ENCODE results near the gene EML1.

Gene EML1

GRCh38 chr14:99908653-99909250, 115.5 kb downstream of the EML1 start:
- Histone ChIP-seq H3K4me1 (ENCODE audit: control insufficient read depth, insufficient read depth, low read length, poor library complexity, severe bottlenecking) (no peaks in the 10 kb centered on the region), H3K4me3 (ENCODE audit: insufficient read depth, low read depth, low read length, poor library complexity, severe bottlenecking) (no peak overlapping the region), H3K27ac (ENCODE audit: insufficient read depth, low read length, poor library complexity, severe bottlenecking) (no peak overlapping the region), H3K9me3 (ENCODE audit: control insufficient read depth, low read length) (no peaks in the 10 kb centered on the region), H3K27me3 (replicated peaks; ENCODE audit: control insufficient read depth, insufficient read depth, low read length, poor library complexity, severe bottlenecking) (no peaks in the 10 kb centered on the region), H3K36me3 (ENCODE audit: control insufficient read depth, insufficient read depth, low read length) (no peaks in the 10 kb centered on the region)
- no peak for DNase-seq

DNA sequence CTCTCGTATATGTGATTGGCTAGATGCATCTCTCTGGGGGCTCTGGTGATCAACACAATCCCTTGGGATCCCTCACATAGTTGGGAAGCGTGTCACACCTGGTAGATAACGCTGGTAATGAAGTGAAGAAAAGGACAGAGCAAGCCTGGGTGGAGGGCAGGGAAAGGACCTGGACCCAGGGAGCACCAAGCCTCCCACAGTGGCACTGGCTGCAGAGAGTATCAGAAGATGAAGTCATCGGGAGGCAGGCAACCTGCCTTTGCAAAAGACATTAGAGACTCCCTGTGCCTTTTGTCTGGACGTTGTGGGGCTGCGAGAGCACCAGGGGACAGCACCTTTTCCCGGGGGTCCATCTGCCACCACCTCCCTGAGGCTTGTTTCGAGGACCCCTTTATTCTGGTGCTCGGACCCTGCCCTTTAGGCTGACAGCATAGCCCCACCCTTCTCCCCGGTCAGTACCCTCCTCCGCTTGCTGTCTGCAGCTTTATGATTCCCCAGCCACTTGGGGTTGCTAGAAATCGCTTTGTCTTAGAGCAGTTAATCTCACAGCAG, 116.4 kb downstream of the EML1 start:
- H3K4me3 ChIP-seq (ENCODE audit: insufficient read depth, low read depth, low read length, poor library complexity, severe bottlenecking): no peak overlapping the region
- H3K4me1 ChIP-seq (ENCODE audit: control insufficient read depth, insufficient read depth, low read length, poor library complexity, severe bottlenecking): no peaks in the 10 kb centered on the region
- no peaks in the 10 kb centered on the region for H3K27me3 ChIP-seq (replicated peaks; ENCODE audit: control insufficient read depth, insufficient read depth, low read length, poor library complexity, severe bottlenecking)
- DNase-seq: no peak
- no peaks in the 10 kb centered on the region for H3K9me3 ChIP-seq (ENCODE audit: control insufficient read depth, low read length)
- H3K27ac ChIP-seq (ENCODE audit: insufficient read depth, low read length, poor library complexity, severe bottlenecking): no peak overlapping the region
- no peaks in the 10 kb centered on the region for H3K36me3 ChIP-seq (ENCODE audit: control insufficient read depth, insufficient read depth, low read length)

- H3K4me1 ChIP-seq (ENCODE audit: control insufficient read depth, insufficient read depth, low read length, poor library complexity, severe bottlenecking): no peaks in the 10 kb centered on the region
- no peak for DNase-seq
- no peak overlapping the region for H3K27ac ChIP-seq (ENCODE audit: insufficient read depth, low read length, poor library complexity, severe bottlenecking)
These were observed 117.4 kb downstream of the EML1 start for GRCh38 chr14:99910337-99911309.

DNA sequence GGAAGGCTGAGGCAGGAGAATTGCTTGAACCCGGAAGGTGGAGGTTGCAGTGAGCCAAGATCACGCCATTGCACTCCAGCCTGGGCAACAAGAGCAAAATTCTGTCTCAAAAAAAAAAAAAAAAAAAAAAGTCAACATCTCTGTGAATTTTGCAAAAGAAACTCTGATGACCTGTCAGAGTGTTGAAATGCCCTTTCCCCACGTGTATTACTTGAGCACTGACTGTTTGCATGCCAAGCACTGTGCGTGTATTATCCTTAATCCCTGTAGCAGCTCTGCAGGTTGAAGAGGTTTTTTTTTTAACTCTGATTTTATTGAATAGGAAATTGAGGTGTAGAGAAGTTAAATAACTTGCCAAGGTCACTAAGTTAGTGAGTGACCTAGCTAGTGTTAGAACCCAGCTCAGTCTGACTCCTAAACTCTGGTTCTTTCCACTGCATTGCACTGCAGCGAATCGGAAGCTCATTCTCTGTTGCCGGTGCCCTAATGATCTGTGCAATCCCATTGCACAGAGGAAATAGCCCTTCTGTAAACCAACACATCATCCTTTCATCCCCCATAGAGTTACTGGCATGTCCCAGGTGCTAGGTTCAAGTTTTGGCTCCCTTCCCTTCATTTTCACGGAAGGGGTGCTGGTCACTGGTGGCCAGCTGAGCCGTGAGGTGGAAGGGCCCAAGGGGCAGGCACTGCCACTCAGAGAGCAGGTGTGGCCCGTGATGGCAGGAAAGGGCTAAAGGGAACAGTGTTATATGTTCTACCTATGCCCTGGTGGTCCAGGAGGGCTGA, 122.3 kb downstream of the EML1 start:
- H3K27ac ChIP-seq (ENCODE audit: insufficient read depth, low read length, poor library complexity, severe bottlenecking): no peak overlapping the region
- no peaks in the 10 kb centered on the region for H3K27me3 ChIP-seq (replicated peaks; ENCODE audit: control insufficient read depth, insufficient read depth, low read length, poor library complexity, severe bottlenecking)
- DNase-seq: no peak
- no peaks in the 10 kb centered on the region for H3K36me3 ChIP-seq (ENCODE audit: control insufficient read depth, insufficient read depth, low read length)
- no peak overlapping the region for H3K4me3 ChIP-seq (ENCODE audit: insufficient read depth, low read depth, low read length, poor library complexity, severe bottlenecking)
- no peaks in the 10 kb centered on the region for H3K9me3 ChIP-seq (ENCODE audit: control insufficient read depth, low read length)
- H3K4me1 ChIP-seq (ENCODE audit: control insufficient read depth, insufficient read depth, low read length, poor library complexity, severe bottlenecking): no peaks in the 10 kb centered on the region

More at GRCh38 chr14:99910337-99911309, 117.4 kb downstream of the EML1 start:
- Histone ChIP-seq H3K4me3 (ENCODE audit: insufficient read depth, low read depth, low read length, poor library complexity, severe bottlenecking) (no peak overlapping the region), H3K36me3 (ENCODE audit: control insufficient read depth, insufficient read depth, low read length) (no peaks in the 10 kb centered on the region), H3K9me3 (ENCODE audit: control insufficient read depth, low read length) (no peaks in the 10 kb centered on the region), H3K27me3 (replicated peaks; ENCODE audit: control insufficient read depth, insufficient read depth, low read length, poor library complexity, severe bottlenecking) (no peaks in the 10 kb centered on the region)

- Histone ChIP-seq H3K27me3 (replicated peaks; ENCODE audit: control insufficient read depth, insufficient read depth, low read length, poor library complexity, severe bottlenecking) (no peaks in the 10 kb centered on the region), H3K27ac (ENCODE audit: insufficient read depth, low read length, poor library complexity, severe bottlenecking) (no peak overlapping the region), H3K4me3 (ENCODE audit: insufficient read depth, low read depth, low read length, poor library complexity, severe bottlenecking) (no peak overlapping the region), H3K9me3 (ENCODE audit: control insufficient read depth, low read length) (no peaks in the 10 kb centered on the region), H3K36me3 (ENCODE audit: control insufficient read depth, insufficient read depth, low read length) (no peaks in the 10 kb centered on the region), H3K4me1 (ENCODE audit: control insufficient read depth, insufficient read depth, low read length, poor library complexity, severe bottlenecking) (no peaks in the 10 kb centered on the region)
- DNase-seq: no peak
These were observed 122.8 kb downstream of the EML1 start for GRCh38 chr14:99916091-99916383.

DNA sequence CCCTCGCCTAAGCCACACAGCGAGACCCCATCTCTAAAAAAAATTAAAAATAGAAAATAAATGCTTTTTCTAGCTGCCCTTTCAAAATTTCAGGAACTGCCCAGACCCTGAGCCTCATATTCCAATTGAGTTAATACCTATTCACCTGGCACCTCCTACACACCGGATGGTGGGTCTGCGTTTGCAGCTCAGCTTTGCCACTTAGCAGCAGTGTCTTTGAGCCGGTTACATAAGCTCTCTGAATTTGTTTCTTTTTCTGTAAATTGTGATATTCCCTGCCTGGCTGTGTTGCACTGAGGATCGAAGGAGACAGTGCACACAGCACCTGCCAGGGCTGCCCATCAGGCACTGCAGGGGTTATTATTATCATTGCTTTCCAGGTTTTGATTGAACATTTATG, 125.6 kb downstream of the EML1 start:
- Histone ChIP-seq H3K4me1 (ENCODE audit: control insufficient read depth, insufficient read depth, low read length, poor library complexity, severe bottlenecking) (no peaks in the 10 kb centered on the region), H3K27ac (ENCODE audit: insufficient read depth, low read length, poor library complexity, severe bottlenecking) (no peak overlapping the region), H3K36me3 (ENCODE audit: control insufficient read depth, insufficient read depth, low read length) (no peaks in the 10 kb centered on the region), H3K9me3 (ENCODE audit: control insufficient read depth, low read length) (no peaks in the 10 kb centered on the region), H3K27me3 (replicated peaks; ENCODE audit: control insufficient read depth, insufficient read depth, low read length, poor library complexity, severe bottlenecking) (no peaks in the 10 kb centered on the region), H3K4me3 (ENCODE audit: insufficient read depth, low read depth, low read length, poor library complexity, severe bottlenecking) (no peak overlapping the region)
- no peak for DNase-seq

DNA sequence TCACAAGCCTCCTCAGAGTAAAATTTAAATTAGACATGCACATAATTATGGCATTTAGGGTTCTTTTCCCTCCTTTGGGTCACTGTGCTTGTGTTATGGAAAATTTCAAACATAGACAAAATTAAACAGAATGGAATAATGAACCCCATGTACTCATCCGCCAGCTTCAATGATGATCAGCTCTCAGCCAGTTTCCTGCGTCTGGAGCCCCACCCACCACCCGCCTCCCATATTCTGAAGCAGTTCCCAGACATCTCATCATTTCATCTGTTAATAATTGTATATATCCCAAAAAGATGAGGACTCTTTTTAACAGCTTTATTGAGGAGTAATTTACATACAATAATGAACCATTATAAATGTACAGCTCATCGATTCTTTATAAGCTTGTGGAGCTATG, 128.2 kb downstream of the EML1 start:
- H3K27me3 ChIP-seq (replicated peaks; ENCODE audit: control insufficient read depth, insufficient read depth, low read length, poor library complexity, severe bottlenecking): no peaks in the 10 kb centered on the region
- H3K4me3 ChIP-seq (ENCODE audit: insufficient read depth, low read depth, low read length, poor library complexity, severe bottlenecking): no peak overlapping the region
- no peaks in the 10 kb centered on the region for H3K9me3 ChIP-seq (ENCODE audit: control insufficient read depth, low read length)
- no peak overlapping the region for H3K27ac ChIP-seq (ENCODE audit: insufficient read depth, low read length, poor library complexity, severe bottlenecking)
- DNase-seq: no peak
- no peaks in the 10 kb centered on the region for H3K4me1 ChIP-seq (ENCODE audit: control insufficient read depth, insufficient read depth, low read length, poor library complexity, severe bottlenecking)
- H3K36me3 ChIP-seq (ENCODE audit: control insufficient read depth, insufficient read depth, low read length): no peaks in the 10 kb centered on the region

GRCh38 chr14:99924379-99924778, 131.2 kb downstream of the EML1 start:
- Histone ChIP-seq H3K27me3 (replicated peaks; ENCODE audit: control insufficient read depth, insufficient read depth, low read length, poor library complexity, severe bottlenecking) (no peaks in the 10 kb centered on the region), H3K9me3 (ENCODE audit: control insufficient read depth, low read length) (no peaks in the 10 kb centered on the region), H3K36me3 (ENCODE audit: control insufficient read depth, insufficient read depth, low read length) (no peaks in the 10 kb centered on the region), H3K27ac (ENCODE audit: insufficient read depth, low read length, poor library complexity, severe bottlenecking) (no peak overlapping the region), H3K4me3 (ENCODE audit: insufficient read depth, low read depth, low read length, poor library complexity, severe bottlenecking) (no peak overlapping the region), H3K4me1 (ENCODE audit: control insufficient read depth, insufficient read depth, low read length, poor library complexity, severe bottlenecking) (no peaks in the 10 kb centered on the region)
- DNase-seq: no peak

DNA sequence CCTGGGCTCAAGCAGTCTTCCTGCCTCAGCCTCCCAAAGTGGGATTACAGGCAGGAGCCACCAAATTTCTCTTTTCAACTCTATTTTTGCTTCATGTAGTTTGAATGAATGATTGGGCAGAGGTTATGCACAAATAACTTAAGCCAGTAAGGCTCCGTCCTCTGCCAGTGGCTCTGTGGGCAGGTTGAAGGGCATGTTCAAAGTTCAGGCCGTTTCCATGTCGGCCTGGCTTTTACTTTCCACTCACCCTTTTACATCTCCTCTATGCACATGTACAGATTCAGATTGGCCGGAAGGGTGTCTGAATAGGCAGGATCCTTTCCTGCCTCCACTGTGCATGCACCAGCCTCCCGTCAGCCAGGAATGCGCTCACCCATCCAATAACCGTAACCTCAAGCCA, 132.3 kb downstream of the EML1 start:
- Histone ChIP-seq H3K27ac (ENCODE audit: insufficient read depth, low read length, poor library complexity, severe bottlenecking) (no peak overlapping the region), H3K27me3 (replicated peaks; ENCODE audit: control insufficient read depth, insufficient read depth, low read length, poor library complexity, severe bottlenecking) (no peaks in the 10 kb centered on the region), H3K36me3 (ENCODE audit: control insufficient read depth, insufficient read depth, low read length) (no peaks in the 10 kb centered on the region), H3K4me3 (ENCODE audit: insufficient read depth, low read depth, low read length, poor library complexity, severe bottlenecking) (no peak overlapping the region), H3K4me1 (ENCODE audit: control insufficient read depth, insufficient read depth, low read length, poor library complexity, severe bottlenecking) (no peaks in the 10 kb centered on the region), H3K9me3 (ENCODE audit: control insufficient read depth, low read length) (no peaks in the 10 kb centered on the region)
- DNase-seq: no peak
